ENCODE measurements around the gene PRKAG3.

Gene PRKAG3

GRCh38 chr2:218812861-218813260 lies 18.7 kb downstream of the PRKAG3 start:
- DNase-seq, result no peak

- DNase-seq, result no peak
These were observed 19.3 kb downstream of the PRKAG3 start for GRCh38 chr2:218812096-218812815.

- no peak for DNase-seq
These were observed 20.2 kb downstream of the PRKAG3 start for GRCh38 chr2:218811382-218811781.

- DNase-seq, result no peak
These were observed 21.3 kb downstream of the PRKAG3 start for GRCh38 chr2:218810256-218810655.

GRCh38 chr2:218809515-218809914 lies 22.1 kb downstream of the PRKAG3 start:
- no peak for DNase-seq

GRCh38 chr2:218807626-218808025 lies 24.0 kb downstream of the PRKAG3 start:
- peak; percentile 8 for DNase-seq

- DNase-seq, result peak; percentile 99
These were observed 25.1 kb downstream of the PRKAG3 start for GRCh38 chr2:218806346-218806978.

- DNase-seq, result peak; percentile 50
These were observed 26.0 kb downstream of the PRKAG3 start for GRCh38 chr2:218805627-218806026.

GRCh38 chr2:218804817-218805216 lies 26.8 kb downstream of the PRKAG3 start:
- DNase-seq, result no peak

GRCh38 chr2:218802386-218802994 lies 29.1 kb downstream of the PRKAG3 start:
- no peak for DNase-seq

GRCh38 chr2:218799990-218800389 lies 31.6 kb downstream of the PRKAG3 start:
- DNase-seq, result no peak

- DNase-seq, result no peak
These were observed 32.7 kb downstream of the PRKAG3 start for GRCh38 chr2:218798767-218799504.

- no peak for DNase-seq
These were observed 34.9 kb downstream of the PRKAG3 start for GRCh38 chr2:218796691-218797090.

GRCh38 chr2:218792433-218792832 lies 39.2 kb downstream of the PRKAG3 start:
- no peak for DNase-seq

- DNase-seq, result no peak
These were observed 42.9 kb downstream of the PRKAG3 start for GRCh38 chr2:218788529-218789255.

- no peak for DNase-seq
These were observed 45.5 kb downstream of the PRKAG3 start for GRCh38 chr2:218786133-218786532.

- DNase-seq, result no peak
These were observed 46.5 kb downstream of the PRKAG3 start for GRCh38 chr2:218785103-218785502.

- DNase-seq, result no peak
These were observed 47.9 kb downstream of the PRKAG3 start for GRCh38 chr2:218783688-218784087.

GRCh38 chr2:218782528-218782844 lies 49.1 kb downstream of the PRKAG3 start:
- no peak for DNase-seq

GRCh38 chr2:218781691-218782527 lies 49.7 kb downstream of the PRKAG3 start, which contains the start of gene CYP27A1:
Gene CYP27A1, plus strand, starts transcription at chr2:218782147. Its CDS starts 36 bp downstream, at chr2:218782183.
- DNase-seq, result peak; percentile 40

- no peak for DNase-seq
These were observed 50.5 kb downstream of the PRKAG3 start for GRCh38 chr2:218780851-218781690.
